Lower leg skin (tissue), 3 donors: ENCODE data around the gene ZNF41.

Experiments used
- POLR2A ChIP-seq, 2 donors: fragments of 450-650 bp; IDR thresholded peaks; one replicate each; pipeline ENCODE4 v1.6.1; 2016 to 2017; ENCODE audit warnings: antibody characterized with exemption in 2 of 2, mild to moderate bottlenecking in 1 of 2, moderate library complexity in 1 of 2
- TF ChIP-seq, protein P1 (sequence below), 3 donors: fragments of 450-650 bp; IDR thresholded peaks; one replicate each; pipeline ENCODE4 v1.5.1; 2016; ENCODE audit warnings: antibody characterized with exemption in 3 of 3, mild to moderate bottlenecking in 3 of 3, moderate library complexity in 2 of 3

GRCh38 chrX:47518144-47518543, 35.1 kb upstream of the ZNF41 start:
- TF ChIP-seq, protein P1, sequence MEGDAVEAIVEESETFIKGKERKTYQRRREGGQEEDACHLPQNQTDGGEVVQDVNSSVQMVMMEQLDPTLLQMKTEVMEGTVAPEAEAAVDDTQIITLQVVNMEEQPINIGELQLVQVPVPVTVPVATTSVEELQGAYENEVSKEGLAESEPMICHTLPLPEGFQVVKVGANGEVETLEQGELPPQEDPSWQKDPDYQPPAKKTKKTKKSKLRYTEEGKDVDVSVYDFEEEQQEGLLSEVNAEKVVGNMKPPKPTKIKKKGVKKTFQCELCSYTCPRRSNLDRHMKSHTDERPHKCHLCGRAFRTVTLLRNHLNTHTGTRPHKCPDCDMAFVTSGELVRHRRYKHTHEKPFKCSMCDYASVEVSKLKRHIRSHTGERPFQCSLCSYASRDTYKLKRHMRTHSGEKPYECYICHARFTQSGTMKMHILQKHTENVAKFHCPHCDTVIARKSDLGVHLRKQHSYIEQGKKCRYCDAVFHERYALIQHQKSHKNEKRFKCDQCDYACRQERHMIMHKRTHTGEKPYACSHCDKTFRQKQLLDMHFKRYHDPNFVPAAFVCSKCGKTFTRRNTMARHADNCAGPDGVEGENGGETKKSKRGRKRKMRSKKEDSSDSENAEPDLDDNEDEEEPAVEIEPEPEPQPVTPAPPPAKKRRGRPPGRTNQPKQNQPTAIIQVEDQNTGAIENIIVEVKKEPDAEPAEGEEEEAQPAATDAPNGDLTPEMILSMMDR (IDR thresholded peaks at IDR 0.05) = no peak
- TF ChIP-seq POLR2A (IDR thresholded peaks at IDR 0.05) = no peak
